BE2C (cell line): Measurements from ENCODE around the gene USPL1.

Source experiments
- DNase-seq: peaks from one replicate; pipeline ENCODE4 v3.0.0-alpha.2; 2020
- H3K27me3 ChIP-seq: fragments of 250-450 bp; sonication (Bioruptor Pico); 2 replicates; pipeline ENCODE4 v1.5.1; 2020; ENCODE audit warnings: mild to moderate bottlenecking
- H3K36me3 ChIP-seq: fragments of 250-450 bp; sonication (Bioruptor Pico); 2 replicates; pipeline ENCODE4 v1.5.1; 2020; ENCODE audit warnings: mild to moderate bottlenecking
- H3K4me1 ChIP-seq: fragments of 250-450 bp; sonication (Bioruptor Pico); 2 replicates; pipeline ENCODE4 v1.5.1; 2020
- H3K4me3 ChIP-seq: 2 replicates; pipeline ENCODE4 v1.5.1; 2011; ENCODE audit warnings: low read depth, low read length
- H3K9me3 ChIP-seq: fragments of 250-450 bp; sonication (Bioruptor Pico); 2 replicates; pipeline ENCODE4 v1.5.1; 2020
- CTCF ChIP-seq: IDR thresholded peaks from 2 replicates; pipeline ENCODE4 v1.5.1; 2012; ENCODE audit warnings: mild to moderate bottlenecking, low read depth, low read length

The USPL1 gene

GRCh38 chr13:30577401-30577852 is 40.3 kb upstream of the USPL1 start:
- no peak for DNase-seq
- no peak overlapping the region for H3K4me3 ChIP-seq
- no peak for TF ChIP-seq CTCF

GRCh38 chr13:30580852-30581502 is 36.7 kb upstream of the USPL1 start:
- no peak for DNase-seq
- H3K4me3 ChIP-seq = no peak overlapping the region
- H3K27me3 ChIP-seq = no peaks in the 10 kb centered on the region
- no peaks in the 10 kb centered on the region for H3K9me3 ChIP-seq
- TF ChIP-seq CTCF = no peak
- no peaks in the 10 kb centered on the region for H3K36me3 ChIP-seq
- H3K4me1 ChIP-seq = no peaks in the 10 kb centered on the region

More at GRCh38 chr13:30577401-30577852, 40.3 kb upstream of the USPL1 start:
- Histone ChIP-seq H3K27me3 (no peaks in the 10 kb centered on the region), H3K36me3 (no peaks in the 10 kb centered on the region), H3K4me1 (no peaks in the 10 kb centered on the region), H3K9me3 (no peaks in the 10 kb centered on the region)

GRCh38 chr13:30581582-30581981 is 36.1 kb upstream of the USPL1 start:
- Histone ChIP-seq H3K9me3 (no peaks in the 10 kb centered on the region), H3K4me1 (no peaks in the 10 kb centered on the region), H3K4me3 (no peak overlapping the region), H3K27me3 (no peaks in the 10 kb centered on the region), H3K36me3 (no peaks in the 10 kb centered on the region)
- peak; percentile 49 for TF ChIP-seq CTCF
- DNase-seq = no peak

GRCh38 chr13:30584051-30584731 is 33.5 kb upstream of the USPL1 start:
- DNase-seq = no peak
- H3K27me3 ChIP-seq = no peaks in the 10 kb centered on the region
- H3K4me1 ChIP-seq = no peaks in the 10 kb centered on the region
- no peaks in the 10 kb centered on the region for H3K36me3 ChIP-seq
- no peaks in the 10 kb centered on the region for H3K9me3 ChIP-seq
- no peak overlapping the region for H3K4me3 ChIP-seq
- no peak for TF ChIP-seq CTCF

- no peak for TF ChIP-seq CTCF
- H3K4me3 ChIP-seq = no peak overlapping the region
- H3K36me3 ChIP-seq = no peaks in the 10 kb centered on the region
- H3K4me1 ChIP-seq = no peaks in the 10 kb centered on the region
- H3K9me3 ChIP-seq = no peaks in the 10 kb centered on the region
- DNase-seq = no peak
- H3K27me3 ChIP-seq = no peaks in the 10 kb centered on the region
These were observed 31.9 kb upstream of the USPL1 start for GRCh38 chr13:30585748-30586262.

- no peak for DNase-seq
- H3K9me3 ChIP-seq = no peaks in the 10 kb centered on the region
- no peaks in the 10 kb centered on the region for H3K36me3 ChIP-seq
- no peaks in the 10 kb centered on the region for H3K4me1 ChIP-seq
- H3K27me3 ChIP-seq = no peaks in the 10 kb centered on the region
- TF ChIP-seq CTCF = no peak
- no peak overlapping the region for H3K4me3 ChIP-seq
These were observed 30.5 kb upstream of the USPL1 start for GRCh38 chr13:30587231-30587630.
